Liver (tissue), 9 donors: ENCODE data around the gene KRTAP10-8. TPM values are rescaled to one million over a fixed set of nuclear protein-coding genes. Genes with fewer than 3 reads are reported as not detected.

Experiments
- DNase-seq: peaks from one replicate; pipeline ENCODE4 v3.0.0-alpha.2; 2017; ENCODE audit warnings: low spot score
- H3K27ac ChIP-seq, 2 donors: one replicate each; pipeline ENCODE4 v1.7.0; 2013; ENCODE audit warnings: inconsistent platforms in 2 of 2, low read length in 2 of 2, control low read depth in 1 of 2, low read depth in 1 of 2, mild to moderate bottlenecking in 1 of 2
- H3K27me3 ChIP-seq, 4 donors: one replicate each; pipeline versions ENCODE4 v1.6.1 to v1.7.0; 2013; ENCODE audit warnings: low read length in 3 of 4, inconsistent platforms in 1 of 4, mild to moderate bottlenecking in 1 of 4, moderate library complexity in 1 of 4; ENCODE audit not compliant: control insufficient read depth in 4 of 4, insufficient read depth in 4 of 4
- H3K36me3 ChIP-seq, 4 donors: one replicate each; pipeline versions ENCODE4 v1.6.1 to v1.7.0; 2013; ENCODE audit warnings: low read length in 3 of 4, mild to moderate bottlenecking in 3 of 4, low read depth in 1 of 4, moderate library complexity in 1 of 4; ENCODE audit not compliant: control insufficient read depth in 4 of 4, insufficient read depth in 3 of 4
- H3K4me1 ChIP-seq, 4 donors: one replicate each; pipeline versions ENCODE4 v1.6.1 to v1.7.0; 2013; ENCODE audit warnings: low read length in 3 of 4, mild to moderate bottlenecking in 3 of 4, moderate library complexity in 1 of 4; ENCODE audit not compliant: control insufficient read depth in 4 of 4, insufficient read depth in 4 of 4
- H3K4me3 ChIP-seq, 3 donors: one replicate each; pipeline versions ENCODE4 v1.6.1 to v1.7.0; 2013; ENCODE audit warnings: low read length in 3 of 3, control low read depth in 1 of 3, low read depth in 1 of 3, mild to moderate bottlenecking in 1 of 3
- H3K9ac ChIP-seq, 2 donors: one replicate each; pipeline ENCODE4 v1.7.0; 2013; ENCODE audit warnings: low read length in 2 of 2, mild to moderate bottlenecking in 2 of 2, moderate library complexity in 2 of 2, control low read depth in 1 of 2, low read depth in 1 of 2
- H3K9me3 ChIP-seq, 4 donors: one replicate each; pipeline versions ENCODE4 v1.6.1 to v1.7.0; 2013; ENCODE audit warnings: low read length in 3 of 4; ENCODE audit not compliant: control insufficient read depth in 4 of 4
- ATF3 ChIP-seq: IDR thresholded peaks from 2 replicates; pipeline ENCODE4 v1.6.1; 2016; ENCODE audit warnings: antibody characterized with exemption
- CTCF ChIP-seq: fragments of 150-350 bp; IDR thresholded peaks from 2 replicates; pipeline ENCODE4 v1.5.1; 2017; ENCODE audit warnings: improper control_type of control experiment, low read depth, low read length; ENCODE audit not compliant: missing input control
- EGR1 ChIP-seq, 2 donors: IDR thresholded peaks; 2 replicates each; pipeline ENCODE4 v1.6.1; 2016 to 2018; ENCODE audit warnings: antibody characterized with exemption in 2 of 2, low read depth in 2 of 2
- FOXA1 ChIP-seq: IDR thresholded peaks from 2 replicates; pipeline ENCODE4 v1.6.1; 2016; ENCODE audit warnings: antibody characterized with exemption
- GABPA ChIP-seq, 2 donors: IDR thresholded peaks in 1 of 2; conservative IDR thresholded peaks in 1 of 2; 2 replicates each; pipeline ENCODE4 v1.6.1; 2016; ENCODE audit warnings: antibody characterized with exemption in 2 of 2, mild to moderate bottlenecking in 1 of 2, moderate library complexity in 1 of 2
- HNF4A ChIP-seq, 2 donors: conservative IDR thresholded peaks; 2 replicates each; pipeline ENCODE4 v1.6.1; 2016; ENCODE audit warnings: antibody characterized with exemption in 2 of 2, mild to moderate bottlenecking in 2 of 2
- HNF4G ChIP-seq: IDR thresholded peaks from 2 replicates; pipeline ENCODE4 v1.6.1; 2016; ENCODE audit warnings: antibody characterized with exemption
- JUND ChIP-seq, 2 donors: IDR thresholded peaks; 2 replicates each; pipeline ENCODE4 v1.6.1; 2016; ENCODE audit warnings: antibody characterized with exemption in 2 of 2
- MAX ChIP-seq: IDR thresholded peaks from 2 replicates; pipeline ENCODE4 v1.6.1; 2016; ENCODE audit warnings: antibody characterized with exemption
- NR2F2 ChIP-seq: IDR thresholded peaks from 2 replicates; pipeline ENCODE4 v1.6.1; 2016; ENCODE audit warnings: antibody characterized with exemption
- RAD21 ChIP-seq, 2 donors: IDR thresholded peaks; 2 replicates each; pipeline ENCODE4 v1.6.1; 2016; ENCODE audit warnings: antibody characterized with exemption in 2 of 2, mild to moderate bottlenecking in 2 of 2
- REST ChIP-seq: IDR thresholded peaks from 2 replicates; pipeline ENCODE4 v1.6.1; 2016; ENCODE audit warnings: antibody characterized with exemption, mild to moderate bottlenecking
- RXRA ChIP-seq, 2 donors: IDR thresholded peaks; 2 replicates each; pipeline ENCODE4 v1.6.1; 2017 to 2018; ENCODE audit warnings: antibody characterized with exemption in 2 of 2, mild to moderate bottlenecking in 1 of 2
- SP1 ChIP-seq: IDR thresholded peaks from 2 replicates; pipeline ENCODE4 v1.6.1; 2018; ENCODE audit warnings: antibody characterized with exemption, mild to moderate bottlenecking
- TAF1 ChIP-seq: conservative IDR thresholded peaks from 2 replicates; pipeline ENCODE4 v1.6.1; 2016; ENCODE audit warnings: antibody characterized with exemption, mild to moderate bottlenecking
- ZBTB33 ChIP-seq: IDR thresholded peaks from 2 replicates; pipeline ENCODE4 v1.6.1; 2016; ENCODE audit warnings: antibody characterized with exemption
- WGBS: extraction: QIAGEN DNeasy Blood & Tissue Kit; methylation state at CpG from one replicate; pipeline ENCODE4 v1.1.7; 2013; 5-methylcytosine and 5-hydroxymethylcytosine counted together
- polyA plus RNA-seq, 2 donors: library from polyadenylated mRNA; stranded (reverse) in 1 of 2; unstranded in 1 of 2; fragments of 200-250 nt in 1 of 2; fragments of >200 nt in 1 of 2; fragmentation: Nextera tagmentation in 1 of 2; extraction: Ambion mirVana in 1 of 2; gene quantifications; one replicate each; pipeline versions ENCODE4 v1.2.1 to v1.2.3, GENCODE V29; 2013 to 2015
- total RNA-seq, 2 donors: library from RNA; depleted of rRNA; stranded (reverse); fragments of >200 nt; gene quantifications; one replicate each; pipeline ENCODE4 v1.2.3, GENCODE V29; 2014
- donor health status: healthy.
- donor health status: healthy.
- donor health status: healthy.
- donor health status: healthy.
- donor health status: healthy.

KRTAP10-8 gene
- total and polyA plus RNA-seq, 4 donors, result not detected

GRCh38 chr21:44618909-44619308 lies 7.0 kb downstream of the KRTAP10-8 start:
- DNase-seq, result no peak
- TF ChIP-seq EGR1 (IDR thresholded peaks at IDR 0.05; ENCODE audit: low read depth in 2 of 2) (no peak), FOXA1 (no peak), RXRA (IDR thresholded peaks at IDR 0.05) (no peak), TAF1 (no peak), GABPA (IDR thresholded peaks at IDR 0.05 in 1 of 2, conservative IDR thresholded peaks at IDR 0.05 in 1 of 2) (no peak), SP1 (no peak), ATF3 (no peak), MAX (no peak), CTCF (no peak), HNF4G (no peak), NR2F2 (no peak), JUND (IDR thresholded peaks at IDR 0.05) (no peak), RAD21 (IDR thresholded peaks at IDR 0.05) (no peak), REST (no peak), ZBTB33 (no peak), HNF4A (conservative IDR thresholded peaks at IDR 0.05) (no peak)
- Histone ChIP-seq H3K9ac (no peak overlapping the region), H3K36me3 (no peaks in the 10 kb centered on the region), H3K27me3 (no peaks in the 10 kb centered on the region), H3K27ac (peak overlapping the region; percentile 7 to 26), H3K4me1 (no peaks in the 10 kb centered on the region), H3K9me3 (peaks cover 0 to 5% (median 0%) of the 10 kb centered on the region in 4 donors), H3K4me3 (no peak overlapping the region)
- 69% methylated on average over 3 of the region's 3 CpGs for WGBS

GRCh38 chr21:44619886-44620285 lies 8.0 kb downstream of the KRTAP10-8 start:
- H3K36me3 ChIP-seq, result no peaks in the 10 kb centered on the region
- DNase-seq, result no peak
- H3K9ac ChIP-seq, result no peak overlapping the region
- no peaks in the 10 kb centered on the region for H3K27me3 ChIP-seq
- no peak overlapping the region for H3K4me3 ChIP-seq
- H3K9me3 ChIP-seq, result peaks cover 0 to 8% (median 2%) of the 10 kb centered on the region in 4 donors
- TF ChIP-seq FOXA1 (no peak), GABPA (IDR thresholded peaks at IDR 0.05 in 1 of 2, conservative IDR thresholded peaks at IDR 0.05 in 1 of 2) (no peak), NR2F2 (no peak), SP1 (no peak), TAF1 (no peak), RAD21 (IDR thresholded peaks at IDR 0.05) (no peak), EGR1 (IDR thresholded peaks at IDR 0.05; ENCODE audit: low read depth in 2 of 2) (no peak), ATF3 (no peak), HNF4A (conservative IDR thresholded peaks at IDR 0.05) (no peak)
- WGBS, result 85% methylated on average over 6 of the region's 6 CpGs
- no peaks in the 10 kb centered on the region for H3K4me1 ChIP-seq
- no peak overlapping the region for H3K27ac ChIP-seq
